Measurements from ENCODE around the gene SPIN1.

Gene SPIN1

DNA sequence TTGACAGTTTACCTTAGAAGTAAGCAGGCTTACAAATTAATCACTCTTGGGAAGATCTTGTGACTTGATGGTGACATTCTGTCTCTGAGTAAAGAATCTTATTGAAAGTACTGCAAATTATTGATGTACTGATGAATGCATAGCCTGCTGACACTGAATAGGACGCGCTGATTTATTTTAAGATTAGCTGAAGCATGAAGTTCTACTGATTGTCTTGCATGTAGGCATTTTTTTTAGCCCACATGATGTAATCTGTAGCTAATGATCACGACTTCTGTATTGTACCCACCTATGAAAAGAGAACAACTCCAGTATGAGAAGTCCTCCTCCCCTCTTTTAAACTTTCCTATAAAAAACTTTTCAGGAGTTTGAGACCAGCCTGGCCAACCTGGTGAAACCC, 28.3 kb upstream of the SPIN1 start:
- ATAC-seq = no peak
- TF ChIP-seq ZNF70 (CRISPR knock-in tag; IDR thresholded peaks at IDR 0.05) = no peak
- no peak for TF ChIP-seq ESRRG (CRISPR knock-in tag; IDR thresholded peaks at IDR 0.05)
- no peak for TF ChIP-seq GLIS3 (CRISPR knock-in tag; IDR thresholded peaks at IDR 0.05)
- TF ChIP-seq ZFP3 (CRISPR knock-in tag; IDR thresholded peaks at IDR 0.05) = no peak
- TF ChIP-seq, protein P1, sequence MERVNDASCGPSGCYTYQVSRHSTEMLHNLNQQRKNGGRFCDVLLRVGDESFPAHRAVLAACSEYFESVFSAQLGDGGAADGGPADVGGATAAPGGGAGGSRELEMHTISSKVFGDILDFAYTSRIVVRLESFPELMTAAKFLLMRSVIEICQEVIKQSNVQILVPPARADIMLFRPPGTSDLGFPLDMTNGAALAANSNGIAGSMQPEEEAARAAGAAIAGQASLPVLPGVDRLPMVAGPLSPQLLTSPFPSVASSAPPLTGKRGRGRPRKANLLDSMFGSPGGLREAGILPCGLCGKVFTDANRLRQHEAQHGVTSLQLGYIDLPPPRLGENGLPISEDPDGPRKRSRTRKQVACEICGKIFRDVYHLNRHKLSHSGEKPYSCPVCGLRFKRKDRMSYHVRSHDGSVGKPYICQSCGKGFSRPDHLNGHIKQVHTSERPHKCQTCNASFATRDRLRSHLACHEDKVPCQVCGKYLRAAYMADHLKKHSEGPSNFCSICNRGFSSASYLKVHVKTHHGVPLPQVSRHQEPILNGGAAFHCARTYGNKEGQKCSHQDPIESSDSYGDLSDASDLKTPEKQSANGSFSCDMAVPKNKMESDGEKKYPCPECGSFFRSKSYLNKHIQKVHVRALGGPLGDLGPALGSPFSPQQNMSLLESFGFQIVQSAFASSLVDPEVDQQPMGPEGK (CRISPR knock-in tag; IDR thresholded peaks at IDR 0.05; ENCODE audit: borderline replicate concordance) = no peak
- no peak for TF ChIP-seq CSDC2 (CRISPR knock-in tag; IDR thresholded peaks at IDR 0.05)

DNA sequence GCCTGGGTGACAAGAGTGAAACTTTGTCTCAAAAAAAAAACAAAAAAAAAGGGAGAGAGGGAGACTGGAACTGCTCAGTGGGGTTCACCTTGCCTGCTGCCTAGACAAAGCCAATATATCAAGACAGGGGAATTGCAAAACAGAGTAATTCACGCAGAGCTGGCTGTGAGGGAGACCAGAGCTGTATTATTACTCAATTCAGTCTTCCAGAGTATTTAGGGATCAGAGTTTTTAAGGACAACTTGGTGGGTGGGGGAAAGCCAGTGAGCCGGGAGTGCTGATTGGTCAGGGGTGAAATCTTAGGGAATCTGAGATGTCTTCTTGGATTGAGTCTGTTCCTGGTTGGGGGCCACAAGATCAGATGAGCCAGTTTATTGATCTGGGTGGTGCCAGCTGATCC, 25.6 kb upstream of the SPIN1 start:
- TF ChIP-seq ISL1 (CRISPR knock-in tag; IDR thresholded peaks at IDR 0.05) (no peak), ZNF70 (CRISPR knock-in tag; IDR thresholded peaks at IDR 0.05) (no peak), SNAI2 (CRISPR knock-in tag; IDR thresholded peaks at IDR 0.05) (no peak), TCF4 (CRISPR knock-in tag; IDR thresholded peaks at IDR 0.05; ENCODE audit: borderline replicate concordance) (no peak), ZNF8 (CRISPR knock-in tag; IDR thresholded peaks at IDR 0.05) (no peak), RARB (CRISPR knock-in tag; IDR thresholded peaks at IDR 0.05) (no peak), CSDC2 (CRISPR knock-in tag; IDR thresholded peaks at IDR 0.05) (no peak), BACH2 (CRISPR knock-in tag; IDR thresholded peaks at IDR 0.05; ENCODE audit: borderline replicate concordance) (no peak), TOX (CRISPR knock-in tag; IDR thresholded peaks at IDR 0.05; ENCODE audit: borderline replicate concordance) (no peak), ZFP3 (CRISPR knock-in tag; IDR thresholded peaks at IDR 0.05) (no peak), POU6F1 (CRISPR knock-in tag; IDR thresholded peaks at IDR 0.05; ENCODE audit: borderline replicate concordance, low read depth) (no peak), CSRNP3 (CRISPR knock-in tag; IDR thresholded peaks at IDR 0.05) (no peak), ESRRG (CRISPR knock-in tag; IDR thresholded peaks at IDR 0.05) (no peak), PPARA (CRISPR knock-in tag; IDR thresholded peaks at IDR 0.05; ENCODE audit: borderline replicate concordance) (no peak), OSR1 (CRISPR knock-in tag; IDR thresholded peaks at IDR 0.05) (no peak)
- TF ChIP-seq, protein P1 (CRISPR knock-in tag; IDR thresholded peaks at IDR 0.05; ENCODE audit: borderline replicate concordance) = no peak
- TF ChIP-seq, protein P2, sequence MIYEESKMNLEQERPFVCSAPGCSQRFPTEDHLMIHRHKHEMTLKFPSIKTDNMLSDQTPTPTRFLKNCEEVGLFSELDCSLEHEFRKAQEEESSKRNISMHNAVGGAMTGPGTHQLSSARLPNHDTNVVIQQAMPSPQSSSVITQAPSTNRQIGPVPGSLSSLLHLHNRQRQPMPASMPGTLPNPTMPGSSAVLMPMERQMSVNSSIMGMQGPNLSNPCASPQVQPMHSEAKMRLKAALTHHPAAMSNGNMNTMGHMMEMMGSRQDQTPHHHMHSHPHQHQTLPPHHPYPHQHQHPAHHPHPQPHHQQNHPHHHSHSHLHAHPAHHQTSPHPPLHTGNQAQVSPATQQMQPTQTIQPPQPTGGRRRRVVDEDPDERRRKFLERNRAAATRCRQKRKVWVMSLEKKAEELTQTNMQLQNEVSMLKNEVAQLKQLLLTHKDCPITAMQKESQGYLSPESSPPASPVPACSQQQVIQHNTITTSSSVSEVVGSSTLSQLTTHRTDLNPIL (CRISPR knock-in tag; IDR thresholded peaks at IDR 0.05; ENCODE audit: low read depth) = no peak
- no peak for ATAC-seq

- TF ChIP-seq CSRNP3 (CRISPR knock-in tag; IDR thresholded peaks at IDR 0.05) (no peak), POU6F1 (CRISPR knock-in tag; IDR thresholded peaks at IDR 0.05; ENCODE audit: borderline replicate concordance, low read depth) (no peak), ZFP3 (CRISPR knock-in tag; IDR thresholded peaks at IDR 0.05) (no peak), TCF4 (CRISPR knock-in tag; IDR thresholded peaks at IDR 0.05; ENCODE audit: borderline replicate concordance) (no peak), TOX (CRISPR knock-in tag; IDR thresholded peaks at IDR 0.05; ENCODE audit: borderline replicate concordance) (no peak), CSDC2 (CRISPR knock-in tag; IDR thresholded peaks at IDR 0.05) (no peak), ZC3H10 (CRISPR knock-in tag; IDR thresholded peaks at IDR 0.05) (no peak), OSR1 (CRISPR knock-in tag; IDR thresholded peaks at IDR 0.05) (no peak), BACH2 (CRISPR knock-in tag; IDR thresholded peaks at IDR 0.05; ENCODE audit: borderline replicate concordance) (no peak), ARNTL (CRISPR knock-in tag; IDR thresholded peaks at IDR 0.05; ENCODE audit: borderline replicate concordance, low read depth) (no peak), ZNF70 (CRISPR knock-in tag; IDR thresholded peaks at IDR 0.05) (no peak), SNAI2 (CRISPR knock-in tag; IDR thresholded peaks at IDR 0.05) (no peak)
- TF ChIP-seq, protein P2 (CRISPR knock-in tag; IDR thresholded peaks at IDR 0.05; ENCODE audit: low read depth) = no peak
- ATAC-seq = no peak
These were observed 24.6 kb upstream of the SPIN1 start for GRCh38 chr9:88363661-88364060.
